ENCODE results near the gene ZNF444.

DNA sequence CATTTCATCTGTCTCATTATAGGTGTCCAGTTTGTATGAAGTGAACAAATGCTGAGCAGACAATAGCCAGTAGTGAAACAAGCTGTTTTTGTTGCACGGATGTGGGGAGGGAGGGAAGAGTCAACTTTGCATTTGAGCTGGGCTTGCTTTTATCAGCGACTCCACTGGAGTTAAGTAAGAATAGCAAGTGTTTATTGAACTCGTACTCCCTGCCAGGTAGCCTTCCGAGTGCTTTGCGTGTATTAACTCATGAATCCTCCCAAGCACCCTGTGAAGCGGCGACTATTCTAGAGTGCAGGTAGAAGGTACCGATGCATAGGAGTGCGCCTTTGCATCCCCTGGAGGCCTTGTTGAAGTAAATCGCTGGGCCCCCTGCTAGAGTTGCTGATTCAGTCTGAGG lies 4.7 kb upstream of the ZNF444 start:
- TF ChIP-seq POLR2A (IDR thresholded peaks at IDR 0.05; ENCODE audit: low read depth, low read length) (no peak), POLR2AphosphoS5 (IDR thresholded peaks at IDR 0.05; ENCODE audit: low read depth, low read length) (no peak), TAF1 (IDR thresholded peaks at IDR 0.05; ENCODE audit: borderline replicate concordance, low read depth, low read length) (no peak)
